ENCODE results near the gene TNNC1. TPM values are rescaled to one million over a fixed set of nuclear protein-coding genes. Genes with fewer than 3 reads are reported as not detected.

The TNNC1 gene
- total and polyA plus RNA-seq, 2 donors (not counting 1 experiment from before 2014, with no cell fraction given) = 0.33 to 0.69 TPM

DNA sequence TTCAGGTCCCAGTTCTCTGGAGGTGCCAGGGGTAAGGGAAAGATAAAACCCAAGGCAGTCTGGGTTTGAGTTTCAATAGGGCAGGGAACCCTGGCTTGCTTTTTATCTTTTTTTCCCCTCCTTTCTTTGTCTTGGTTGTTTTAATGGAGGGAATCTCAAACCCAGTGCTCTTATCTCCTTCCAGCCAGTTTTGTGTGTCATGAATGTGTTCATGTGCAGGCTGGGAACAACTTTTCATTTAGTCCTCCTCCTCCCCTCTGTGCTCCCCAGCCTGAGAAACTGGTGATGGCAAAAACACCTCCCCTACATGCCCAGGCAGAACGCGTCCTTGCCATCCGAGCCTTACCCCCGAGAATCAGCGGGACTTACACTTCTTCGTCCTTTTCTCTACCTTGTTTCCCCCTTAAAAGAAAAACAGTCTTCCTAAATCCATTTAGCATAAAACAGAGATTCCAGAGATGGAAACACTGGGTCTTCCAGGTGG lies 19.8 kb downstream of the TNNC1 start:
- Histone ChIP-seq H4K20me1 (ENCODE audit: control insufficient read depth, extremely low read depth, insufficient read depth, low read length) (no peaks in the 10 kb centered on the region), H3K4me1 (ENCODE audit: control insufficient read depth, extremely low read depth, insufficient read depth, low read length) (no peaks in the 10 kb centered on the region), H3K36me3 (ENCODE audit: control insufficient read depth, insufficient read depth, low read length) (no peaks in the 10 kb centered on the region), H2AFZ (ENCODE audit: low read length) (no peak overlapping the region), H3K79me2 (ENCODE audit: control insufficient read depth, insufficient read depth, low read length) (no peaks in the 10 kb centered on the region), H3K9me3 (ENCODE audit: control insufficient read depth, insufficient read depth, low read depth, low read length) (no peaks in the 10 kb centered on the region), H3K4me2 (ENCODE audit: extremely low read depth, insufficient read depth, low read length) (no peak overlapping the region), H3K4me3 (replicated peaks in 1 of 4; ENCODE audit: control extremely low read depth in 1 of 4, insufficient read depth in 1 of 4, low read depth in 3 of 4, low read length in 4 of 4) (no peak overlapping the region), H3K9ac (ENCODE audit: insufficient read depth, low read length) (no peak overlapping the region), H3K27ac (ENCODE audit: insufficient read depth, low read length) (no peak overlapping the region), H3K27me3 (ENCODE audit: control insufficient read depth, insufficient read depth, low read length) (peaks cover 9% of the 10 kb centered on the region)
- TF ChIP-seq EZH2 (IDR thresholded peaks at IDR 0.05; ENCODE audit: low read length, missing control alignments) = no peak
- TF ChIP-seq, protein P1, sequence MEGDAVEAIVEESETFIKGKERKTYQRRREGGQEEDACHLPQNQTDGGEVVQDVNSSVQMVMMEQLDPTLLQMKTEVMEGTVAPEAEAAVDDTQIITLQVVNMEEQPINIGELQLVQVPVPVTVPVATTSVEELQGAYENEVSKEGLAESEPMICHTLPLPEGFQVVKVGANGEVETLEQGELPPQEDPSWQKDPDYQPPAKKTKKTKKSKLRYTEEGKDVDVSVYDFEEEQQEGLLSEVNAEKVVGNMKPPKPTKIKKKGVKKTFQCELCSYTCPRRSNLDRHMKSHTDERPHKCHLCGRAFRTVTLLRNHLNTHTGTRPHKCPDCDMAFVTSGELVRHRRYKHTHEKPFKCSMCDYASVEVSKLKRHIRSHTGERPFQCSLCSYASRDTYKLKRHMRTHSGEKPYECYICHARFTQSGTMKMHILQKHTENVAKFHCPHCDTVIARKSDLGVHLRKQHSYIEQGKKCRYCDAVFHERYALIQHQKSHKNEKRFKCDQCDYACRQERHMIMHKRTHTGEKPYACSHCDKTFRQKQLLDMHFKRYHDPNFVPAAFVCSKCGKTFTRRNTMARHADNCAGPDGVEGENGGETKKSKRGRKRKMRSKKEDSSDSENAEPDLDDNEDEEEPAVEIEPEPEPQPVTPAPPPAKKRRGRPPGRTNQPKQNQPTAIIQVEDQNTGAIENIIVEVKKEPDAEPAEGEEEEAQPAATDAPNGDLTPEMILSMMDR (conservative IDR thresholded peaks at IDR 0.05 in 1 of 2, IDR thresholded peaks at IDR 0.05 in 1 of 2; ENCODE audit: low read depth in 1 of 2, low read length in 2 of 2) = no peak
- DNase-seq (ENCODE audit: low read depth in 2 of 2) = no peak

DNA sequence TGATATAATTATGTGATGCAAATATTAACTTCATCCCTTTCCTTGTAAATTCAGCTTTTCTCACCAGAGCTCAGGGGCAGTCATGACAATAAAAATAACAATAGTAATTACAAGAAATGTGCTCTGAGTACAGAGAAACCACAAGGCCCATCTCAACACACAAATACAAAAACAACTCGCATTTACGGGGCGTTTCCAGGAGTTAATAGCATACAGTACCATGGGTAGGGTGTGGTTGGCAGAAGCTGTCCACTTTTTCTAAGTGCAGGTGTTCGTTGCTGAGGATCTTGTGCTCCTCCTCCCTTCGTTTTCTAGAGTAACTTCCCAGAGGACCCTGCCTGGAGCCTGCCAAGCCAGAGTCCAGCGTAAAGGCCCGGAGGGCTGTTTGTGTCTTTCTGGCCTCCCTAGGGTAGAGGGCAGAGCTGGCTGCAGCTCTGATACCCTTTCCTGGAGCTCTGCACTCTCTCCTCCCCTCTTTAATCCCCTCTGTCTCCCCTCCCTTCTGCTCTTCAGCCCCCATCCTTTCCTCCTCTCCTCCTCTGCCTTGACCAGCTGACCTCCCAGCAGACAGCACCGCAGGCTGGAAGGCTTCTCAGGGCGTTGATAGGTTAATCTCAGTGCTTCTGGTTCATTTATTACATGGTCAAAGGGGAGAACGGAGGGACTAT lies 20.4 kb downstream of the TNNC1 start:
- no peaks in the 10 kb centered on the region for H3K79me2 ChIP-seq (ENCODE audit: control insufficient read depth, insufficient read depth, low read length)
- no peak overlapping the region for H2AFZ ChIP-seq (ENCODE audit: low read length)
- peaks cover 9% of the 10 kb centered on the region for H3K27me3 ChIP-seq (ENCODE audit: control insufficient read depth, insufficient read depth, low read length)
- TF ChIP-seq, protein P1 (conservative IDR thresholded peaks at IDR 0.05 in 1 of 2, IDR thresholded peaks at IDR 0.05 in 1 of 2; ENCODE audit: low read depth in 1 of 2, low read length in 2 of 2) = no peak
- TF ChIP-seq EZH2 (IDR thresholded peaks at IDR 0.05; ENCODE audit: low read length, missing control alignments) = no peak
- no peak overlapping the region for H3K4me3 ChIP-seq (replicated peaks in 1 of 4; ENCODE audit: control extremely low read depth in 1 of 4, insufficient read depth in 1 of 4, low read depth in 3 of 4, low read length in 4 of 4)
- H3K9me3 ChIP-seq (ENCODE audit: control insufficient read depth, insufficient read depth, low read depth, low read length) = no peaks in the 10 kb centered on the region
- H4K20me1 ChIP-seq (ENCODE audit: control insufficient read depth, extremely low read depth, insufficient read depth, low read length) = no peaks in the 10 kb centered on the region
- no peak overlapping the region for H3K27ac ChIP-seq (ENCODE audit: insufficient read depth, low read length)
- no peak overlapping the region for H3K9ac ChIP-seq (ENCODE audit: insufficient read depth, low read length)
- H3K36me3 ChIP-seq (ENCODE audit: control insufficient read depth, insufficient read depth, low read length) = no peaks in the 10 kb centered on the region
- no peak overlapping the region for H3K4me2 ChIP-seq (ENCODE audit: extremely low read depth, insufficient read depth, low read length)
- DNase-seq (ENCODE audit: low read depth in 2 of 2) = no peak
- no peaks in the 10 kb centered on the region for H3K4me1 ChIP-seq (ENCODE audit: control insufficient read depth, extremely low read depth, insufficient read depth, low read length)

DNA sequence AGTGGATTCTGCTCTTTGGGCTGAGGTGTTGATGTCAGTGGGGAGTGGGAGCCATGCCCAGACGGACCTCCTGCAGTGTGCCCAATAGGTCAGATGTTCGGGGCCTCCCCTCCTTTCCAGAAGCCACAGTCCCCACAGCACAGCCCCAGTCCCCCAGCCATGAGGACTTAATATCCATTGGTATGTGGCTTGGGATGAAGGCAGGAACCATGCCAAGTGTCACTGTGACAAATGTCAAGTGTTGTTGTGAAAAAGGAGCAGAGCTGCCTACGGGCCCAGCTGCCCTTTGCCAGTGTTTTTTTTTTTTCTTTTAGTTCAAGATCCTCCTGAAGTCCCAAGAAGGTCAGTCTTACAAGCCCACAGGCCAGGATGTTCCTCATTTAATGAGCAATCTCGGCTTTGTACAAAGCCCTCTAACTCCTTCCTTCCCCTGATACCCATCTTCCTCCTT lies 21.1 kb downstream of the TNNC1 start:
- peaks cover 9% of the 10 kb centered on the region for H3K27me3 ChIP-seq (ENCODE audit: control insufficient read depth, insufficient read depth, low read length)
- no peaks in the 10 kb centered on the region for H3K9me3 ChIP-seq (ENCODE audit: control insufficient read depth, insufficient read depth, low read depth, low read length)
- H3K4me1 ChIP-seq (ENCODE audit: control insufficient read depth, extremely low read depth, insufficient read depth, low read length) = no peaks in the 10 kb centered on the region
- H3K79me2 ChIP-seq (ENCODE audit: control insufficient read depth, insufficient read depth, low read length) = no peaks in the 10 kb centered on the region
- no peak for TF ChIP-seq EZH2 (IDR thresholded peaks at IDR 0.05; ENCODE audit: low read length, missing control alignments)
- TF ChIP-seq, protein P1 (conservative IDR thresholded peaks at IDR 0.05 in 1 of 2, IDR thresholded peaks at IDR 0.05 in 1 of 2; ENCODE audit: low read depth in 1 of 2, low read length in 2 of 2) = no peak
- no peak for DNase-seq (ENCODE audit: low read depth in 2 of 2)
- no peak overlapping the region for H2AFZ ChIP-seq (ENCODE audit: low read length)
- no peaks in the 10 kb centered on the region for H3K36me3 ChIP-seq (ENCODE audit: control insufficient read depth, insufficient read depth, low read length)
- no peaks in the 10 kb centered on the region for H4K20me1 ChIP-seq (ENCODE audit: control insufficient read depth, extremely low read depth, insufficient read depth, low read length)
- no peak overlapping the region for H3K9ac ChIP-seq (ENCODE audit: insufficient read depth, low read length)
- no peak overlapping the region for H3K4me3 ChIP-seq (replicated peaks in 1 of 4; ENCODE audit: control extremely low read depth in 1 of 4, insufficient read depth in 1 of 4, low read depth in 3 of 4, low read length in 4 of 4)
- H3K27ac ChIP-seq (ENCODE audit: insufficient read depth, low read length) = no peak overlapping the region
- no peak overlapping the region for H3K4me2 ChIP-seq (ENCODE audit: extremely low read depth, insufficient read depth, low read length)
